NOMO-1 treated with DMSO at 0.1 percent for 48 hours (cell line): Measurements from ENCODE around the gene COX7B.
"Not testable (repeated sequence)": the region's sequence is repeated elsewhere in the genome, so short reads cannot be mapped to it uniquely, and the experiment has no call there.

Source experiments
- DNase-seq: peaks from one replicate; lab custom pipeline; 2025; ENCODE audit not compliant: unreplicated experiment; lab: John Stamatoyannopoulos, UW

The COX7B gene, protein sequence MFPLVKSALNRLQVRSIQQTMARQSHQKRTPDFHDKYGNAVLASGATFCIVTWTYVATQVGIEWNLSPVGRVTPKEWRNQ

GRCh38 chrX:77899081-77899828, at the start of gene COX7B:
Gene COX7B, plus strand, starts transcription at chrX:77899468. Its CDS starts 86 bp downstream, at chrX:77899554.
- peak; percentile 95 for DNase-seq

- DNase-seq = no peak
Observed at GRCh38 chrX:77875372-77875771, 23.9 kb upstream of the COX7B start.

GRCh38 chrX:77881418-77881817, 17.9 kb upstream of the COX7B start:
- not testable (repeated sequence) for DNase-seq

DNA sequence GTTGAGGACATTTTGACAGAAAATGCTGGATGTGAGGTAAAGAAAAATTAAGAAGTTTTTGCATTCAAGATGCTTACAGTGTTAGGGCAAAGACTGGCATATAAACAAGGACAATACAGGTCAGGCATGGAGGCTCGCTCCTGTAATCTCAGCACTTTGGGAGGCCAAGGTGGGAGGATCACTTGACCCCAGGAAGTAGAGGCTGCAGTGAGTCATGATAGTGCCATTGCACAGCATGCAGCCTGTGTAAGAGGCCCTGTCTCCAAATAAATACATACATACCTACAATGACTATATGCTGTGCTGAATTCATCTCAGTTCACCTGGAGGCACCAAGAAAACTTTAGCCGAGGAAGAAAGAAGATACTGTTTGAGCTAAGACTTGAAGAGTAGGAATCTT, 6.4 kb upstream of the COX7B start:
- no peak for DNase-seq

DNA sequence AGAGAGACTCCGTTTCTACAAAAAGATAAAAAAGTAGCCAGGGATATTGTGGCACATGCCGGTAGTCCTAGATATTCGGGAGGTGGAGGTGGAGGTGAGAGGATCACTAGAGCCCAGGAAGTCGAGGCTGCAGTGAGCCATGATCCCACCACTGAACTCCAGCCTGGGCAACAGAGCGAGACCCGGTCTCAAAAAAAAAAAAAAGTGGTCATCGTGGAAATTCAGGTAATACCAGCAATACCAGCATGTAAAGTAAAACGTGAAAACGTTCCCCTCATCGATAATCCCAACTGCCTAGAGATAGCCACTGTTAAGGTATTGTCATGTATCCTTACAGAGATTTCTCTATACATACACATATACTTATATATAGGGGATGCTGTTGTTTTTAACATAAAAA, 5.6 kb upstream of the COX7B start:
- no peak for DNase-seq

DNA sequence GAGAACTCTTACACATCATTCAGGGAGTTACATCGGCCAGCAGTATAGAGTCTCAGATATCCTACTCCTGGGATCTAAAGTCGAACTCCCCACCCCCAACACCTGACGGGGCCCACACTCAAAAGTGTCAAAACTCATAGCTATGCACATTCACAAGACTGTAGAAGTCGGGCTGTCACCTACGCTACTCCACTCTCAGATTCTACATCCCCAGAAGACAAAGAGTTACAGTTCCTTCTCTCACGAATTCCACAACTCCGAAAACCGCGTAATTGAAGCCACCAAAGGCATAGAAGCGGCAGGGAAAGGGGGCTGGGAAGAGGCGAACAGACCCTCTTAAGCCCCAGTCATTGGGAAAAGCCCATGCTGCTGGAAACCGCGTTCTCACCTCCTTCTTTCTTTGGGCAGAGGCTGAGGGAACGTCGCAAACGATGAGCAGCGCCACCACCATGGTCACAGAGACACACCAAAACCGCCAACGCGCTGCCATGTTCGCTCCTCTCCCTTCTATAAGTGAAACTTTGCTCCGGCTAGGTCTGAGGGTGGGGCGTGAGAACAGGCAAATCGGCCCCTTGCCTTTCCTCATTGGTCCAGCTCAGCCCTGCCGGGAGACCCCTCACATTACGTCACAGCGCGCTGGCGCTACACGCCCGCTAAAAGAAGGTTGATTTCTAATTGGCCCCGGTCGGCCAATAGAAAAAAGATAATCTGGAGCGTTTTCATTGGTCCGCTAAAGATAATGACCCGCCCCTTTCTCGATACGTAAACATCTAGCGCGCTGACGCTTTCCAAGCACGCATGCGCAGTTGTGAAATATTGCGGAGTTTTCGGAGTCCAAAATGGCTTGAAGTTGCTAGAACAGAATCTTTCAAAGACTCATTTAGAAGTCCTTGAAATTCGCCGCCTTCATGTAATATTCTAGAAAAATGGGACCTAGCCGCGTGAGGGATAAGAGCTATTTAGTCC, 4.1 kb upstream of the COX7B start, which contains the start of gene MAGT1:
Gene MAGT1 (minus strand): TSS at position 515 of the 966 bp plus-strand sequence. CDS start 25 bp downstream, at position 490.
- peak; percentile 94 for DNase-seq

DNA sequence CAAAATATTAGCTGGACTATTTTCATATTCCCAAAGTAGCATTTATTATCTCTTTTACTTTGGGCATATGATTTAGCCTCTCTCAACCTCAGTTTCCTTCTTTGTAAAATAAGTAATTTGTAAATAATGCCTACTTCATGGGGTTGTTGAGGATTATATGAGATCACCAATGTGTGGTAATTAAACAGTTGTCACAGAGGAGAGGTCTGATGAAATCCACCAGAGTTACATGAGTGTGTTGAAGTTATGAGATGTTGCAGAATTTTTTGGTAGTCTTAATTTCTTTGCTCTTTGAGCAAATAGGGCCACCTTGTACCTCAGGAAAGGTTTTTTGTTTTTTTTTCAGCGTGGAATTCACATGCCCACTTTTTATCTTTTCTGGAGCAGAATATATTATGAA, 1.4 kb downstream of the COX7B start:
- DNase-seq = peak; percentile 16

DNA sequence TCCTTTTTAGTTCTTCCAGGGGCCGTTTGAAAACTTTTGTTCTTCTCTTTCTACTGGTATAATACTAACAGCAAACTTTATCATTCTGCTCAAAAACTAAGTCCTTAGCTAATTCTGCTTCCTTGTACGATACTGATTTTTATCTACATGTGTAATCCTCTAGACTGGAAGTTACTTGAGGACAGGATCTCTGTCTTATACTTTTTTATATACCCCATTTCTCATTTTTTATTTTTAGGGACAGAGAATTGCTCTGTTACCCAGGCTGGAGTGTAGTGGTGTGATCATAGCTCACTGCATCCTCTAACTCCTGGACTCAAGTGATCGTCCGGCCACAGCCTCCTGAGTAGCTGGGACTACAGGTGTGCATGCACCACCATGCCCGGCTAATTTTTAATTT, 2.2 kb downstream of the COX7B start:
- DNase-seq = no peak

- DNase-seq = peak; percentile 91
Observed at GRCh38 chrX:77910108-77910840, 11.0 kb downstream of the COX7B start, which contains the start of gene ATP7A. Gene ATP7A, plus strand, starts transcription at chrX:77910693. Its CDS starts 60,949 bp downstream, at chrX:77971642.

DNA sequence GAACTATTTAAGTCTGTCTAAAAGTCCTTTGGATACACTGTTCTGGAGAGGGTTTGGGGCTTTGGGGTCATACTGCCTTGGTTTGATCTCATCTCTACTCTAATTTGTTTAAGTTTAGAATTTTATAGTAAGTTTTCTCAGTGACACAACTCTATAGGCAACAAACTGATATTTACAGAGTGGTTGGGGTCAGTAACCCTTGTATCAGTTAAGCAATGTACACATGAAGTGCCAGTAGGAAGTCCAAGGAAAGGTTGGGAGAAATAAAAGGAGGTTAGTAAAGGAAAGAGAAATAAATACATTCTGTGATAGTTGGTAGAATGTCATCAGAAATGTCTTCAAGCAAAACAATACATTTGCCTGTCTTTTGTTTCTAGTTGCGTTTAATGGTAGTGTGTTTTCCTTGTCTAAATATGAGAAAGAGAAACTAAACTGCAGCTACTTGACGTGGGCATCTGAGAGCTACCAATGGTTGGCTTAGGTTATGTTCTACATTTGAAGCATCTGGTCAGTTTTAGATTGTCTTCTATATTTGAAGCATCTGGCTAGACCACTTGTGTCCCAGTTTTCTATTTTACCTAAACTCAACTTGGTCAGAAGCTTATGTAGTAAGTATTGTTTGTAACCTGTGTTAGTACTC, 18.1 kb downstream of the COX7B start:
- DNase-seq = no peak

DNA sequence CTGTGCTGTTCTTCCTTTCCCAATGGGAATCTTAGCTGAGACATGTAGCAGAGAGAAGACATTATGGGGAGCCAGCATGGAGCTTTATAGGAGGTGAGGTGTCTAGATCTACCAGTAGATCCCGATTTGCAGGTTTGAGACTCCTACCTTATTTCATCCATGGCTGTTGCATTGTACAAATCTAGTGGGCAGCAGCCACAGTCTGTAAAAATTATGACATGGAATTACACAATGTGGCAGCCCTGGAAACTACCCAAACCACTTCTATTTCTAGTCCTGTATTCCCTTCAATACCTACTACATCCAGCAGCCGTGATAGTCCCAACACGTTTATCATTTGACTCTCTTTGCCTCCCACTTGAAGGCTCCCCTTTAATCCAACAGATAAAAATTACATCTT, 19.3 kb downstream of the COX7B start:
- peak; percentile 37 for DNase-seq

DNA sequence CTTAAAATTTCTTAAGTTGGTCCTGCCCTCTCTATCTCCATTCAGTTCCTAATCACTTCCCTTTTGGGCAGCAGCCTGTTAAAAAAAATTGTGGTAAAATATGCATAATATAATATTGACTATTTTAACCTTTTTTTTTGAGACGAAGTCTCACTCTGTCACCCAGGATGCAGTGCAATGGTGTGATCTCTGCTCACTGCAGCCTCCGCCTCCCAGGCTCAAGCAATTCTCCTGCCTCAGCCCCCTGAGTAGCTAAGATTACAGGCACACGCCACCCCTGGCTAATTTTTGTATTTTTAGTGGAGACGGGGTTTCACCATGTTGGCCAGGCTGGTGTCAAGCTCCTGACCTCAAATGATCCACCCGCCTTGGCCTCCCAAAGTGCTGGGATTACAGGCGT, 20.1 kb downstream of the COX7B start:
- DNase-seq = not testable (repeated sequence)

DNA sequence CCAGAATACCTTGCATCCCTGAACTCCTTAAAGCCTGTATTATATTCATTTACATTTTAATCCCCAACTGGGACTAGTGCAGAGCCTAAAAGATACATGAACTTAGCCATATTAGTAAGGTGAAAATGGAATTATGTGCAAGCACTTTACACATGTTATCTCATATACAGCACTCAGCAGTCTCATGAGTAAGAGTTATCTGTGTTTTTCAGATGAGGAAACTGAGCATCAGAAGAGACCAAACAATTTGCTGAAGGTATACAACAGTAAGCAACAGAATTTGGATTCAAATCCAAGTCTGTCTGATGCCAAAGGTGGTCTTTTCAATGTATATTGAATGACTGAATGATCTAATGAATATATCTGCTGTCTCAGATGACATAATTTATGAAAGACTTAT, 23.5 kb downstream of the COX7B start:
- no peak for DNase-seq

- DNase-seq = no peak
Observed at GRCh38 chrX:77924320-77924859, 25.1 kb downstream of the COX7B start.

DNA sequence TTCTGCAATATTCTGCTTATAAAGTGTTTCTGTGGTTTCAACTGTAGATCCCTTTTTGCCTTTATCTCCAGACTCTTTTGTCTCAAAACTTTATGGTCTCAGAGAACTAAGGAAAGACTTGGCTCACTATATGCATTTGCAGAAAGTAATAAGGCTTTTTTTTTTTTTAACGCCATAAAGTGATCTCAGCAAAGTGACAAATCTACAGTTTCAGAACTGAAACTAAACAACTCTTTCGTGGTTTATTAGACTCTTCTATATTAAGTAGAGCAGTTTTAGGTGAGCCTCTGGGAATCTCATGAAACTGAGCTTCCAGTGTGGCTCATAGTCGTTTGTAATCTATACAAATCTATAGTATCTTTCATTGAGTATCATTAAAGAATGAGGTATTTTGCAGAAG, 26.5 kb downstream of the COX7B start:
- no peak for DNase-seq

GRCh38 chrX:77930581-77930980, 31.3 kb downstream of the COX7B start:
- no peak for DNase-seq

- DNase-seq = no peak
Observed at GRCh38 chrX:77935886-77936285, 36.6 kb downstream of the COX7B start.

- DNase-seq = no peak
Observed at GRCh38 chrX:77936299-77936698, 37.0 kb downstream of the COX7B start.

GRCh38 chrX:77937291-77937690, 38.0 kb downstream of the COX7B start:
- DNase-seq = no peak

DNA sequence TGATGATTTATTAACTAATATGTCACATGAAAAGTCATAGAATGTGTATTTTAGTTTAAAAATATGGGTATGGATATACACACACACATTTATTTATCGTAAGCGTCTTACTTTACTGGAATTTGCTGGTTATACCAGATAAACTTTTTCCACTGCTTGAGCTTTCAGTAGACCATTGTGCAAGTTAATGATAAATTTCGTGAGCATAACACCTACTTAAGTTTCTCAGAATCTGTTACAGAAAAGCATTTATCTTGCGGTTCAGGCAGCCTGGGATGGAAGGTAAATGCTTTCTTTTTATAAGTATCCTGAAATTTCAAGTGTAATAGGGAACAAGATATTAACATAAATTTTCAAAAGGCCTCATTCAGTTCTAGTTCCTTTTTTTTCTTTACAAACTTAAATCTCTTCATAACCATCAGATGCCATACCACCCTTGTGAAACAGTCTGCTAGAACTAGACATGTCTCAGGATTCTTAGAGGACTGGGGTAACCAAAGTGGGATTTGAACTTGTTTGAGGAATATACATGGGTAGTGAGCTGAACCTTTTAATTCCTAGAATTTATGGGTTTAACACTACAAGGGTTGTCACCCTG, 38.9 kb downstream of the COX7B start:
- peak; percentile 16 for DNase-seq
